Stomach (tissue), 9 donors: ENCODE results near the gene JDP2. TPM values are rescaled to one million over a fixed set of nuclear protein-coding genes. Genes with fewer than 3 reads are reported as not detected.

ENCODE experiments used
- DNase-seq, 2 donors: peaks; one replicate each; pipeline versions ENCODE4 v3.0.0 to v3.0.0-alpha.2; 2013 to 2019
- H3K27ac ChIP-seq, 5 donors: fragments of 200-600 bp in 4 of 5; sonication (generic) in 4 of 5; one replicate each; pipeline ENCODE4 v1.5.1; 2013 to 2019; ENCODE audit warnings: mild to moderate bottlenecking in 1 of 5, moderate library complexity in 1 of 5
- H3K27me3 ChIP-seq, 3 donors: fragments of 200-600 bp; sonication (generic); one replicate each; pipeline ENCODE4 v1.5.1; 2017 to 2019; ENCODE audit warnings: mixed run types in 1 of 3
- H3K36me3 ChIP-seq, 4 donors: fragments of 200-600 bp; sonication (generic); 1 replicate in 3 of 4; 2 replicates in 1 of 4; pipeline ENCODE4 v1.5.1; 2016 to 2019
- H3K4me1 ChIP-seq, 4 donors: fragments of 200-600 bp; sonication (generic); one replicate each; pipeline ENCODE4 v1.5.1; 2016 to 2019
- H3K4me3 ChIP-seq, 4 donors: fragments of 200-600 bp; sonication (generic) in 3 of 4; one replicate each; pipeline ENCODE4 v1.5.1; 2016 to 2019; ENCODE audit warnings: mild to moderate bottlenecking in 1 of 4
- H3K9me3 ChIP-seq, 4 donors: fragments of 200-600 bp; sonication (generic); one replicate each; pipeline ENCODE4 v1.5.1; 2016 to 2019
- EP300 ChIP-seq: sonication (generic); formaldehyde crosslinking; IDR thresholded peaks from one replicate; pipeline ENCODE4 v1.6.1; 2017; ENCODE audit warnings: antibody characterized with exemption
- POLR2A ChIP-seq, 4 donors: fragments of 450-650 bp; IDR thresholded peaks; one replicate each; pipeline ENCODE4 v1.6.1; 2016; ENCODE audit warnings: antibody characterized with exemption in 4 of 4, control low read depth in 2 of 4, mild to moderate bottlenecking in 1 of 4, moderate library complexity in 1 of 4
- POLR2AphosphoS5 ChIP-seq, 3 donors: sonication (generic); formaldehyde crosslinking; IDR thresholded peaks; one replicate each; pipeline ENCODE4 v1.6.1; 2016; ENCODE audit warnings: antibody characterized with exemption in 3 of 3
- WGBS, 5 donors: extraction: QIAGEN DNeasy Blood & Tissue Kit in 3 of 5; methylation state at CpG; one replicate each; pipeline versions ENCODE4 v1.1.5 to v1.1.7; 2013 to 2018; 5-methylcytosine and 5-hydroxymethylcytosine counted together
- intact Hi-C: fragments of 100-400 bp; cut with DNase I; formaldehyde crosslinking; loops from one replicate; pipeline ENCODE4 v1.15.1; 2023; ENCODE audit warnings: low total_unique reads
- polyA plus RNA-seq, 3 donors: library from polyadenylated mRNA; stranded (reverse); fragments of 200-250 nt; gene quantifications; one replicate each; pipeline ENCODE4 v1.2.3, GENCODE V29; 2013
- total RNA-seq, 5 donors: library from RNA; depleted of rRNA; stranded (reverse); fragments of >200 nt; gene quantifications; one replicate each; pipeline versions ENCODE4 v1.1.0 to v1.2.3, GENCODE V29; 2014 to 2016
- TF ChIP-seq, protein P1 (sequence below), 7 experiments: fragments of 450-650 bp in 4 of 7; fragments of 200-600 bp in 3 of 7; sonication (generic) in 3 of 7; IDR thresholded peaks; one replicate each; pipeline ENCODE4 v1.5.1; 2016 to 2019; ENCODE audit warnings: antibody characterized with exemption in 7 of 7, control low read depth in 2 of 7, mild to moderate bottlenecking in 1 of 7
- donor health status: healthy with polysubstance abuse.
- donor health status: Bipolar disorder and iron deficiency.
- donor health status: healthy.

JDP2 gene
- total and polyA plus RNA-seq, 8 donors, result 10.3 to 145 (median 31.6) TPM

DNA sequence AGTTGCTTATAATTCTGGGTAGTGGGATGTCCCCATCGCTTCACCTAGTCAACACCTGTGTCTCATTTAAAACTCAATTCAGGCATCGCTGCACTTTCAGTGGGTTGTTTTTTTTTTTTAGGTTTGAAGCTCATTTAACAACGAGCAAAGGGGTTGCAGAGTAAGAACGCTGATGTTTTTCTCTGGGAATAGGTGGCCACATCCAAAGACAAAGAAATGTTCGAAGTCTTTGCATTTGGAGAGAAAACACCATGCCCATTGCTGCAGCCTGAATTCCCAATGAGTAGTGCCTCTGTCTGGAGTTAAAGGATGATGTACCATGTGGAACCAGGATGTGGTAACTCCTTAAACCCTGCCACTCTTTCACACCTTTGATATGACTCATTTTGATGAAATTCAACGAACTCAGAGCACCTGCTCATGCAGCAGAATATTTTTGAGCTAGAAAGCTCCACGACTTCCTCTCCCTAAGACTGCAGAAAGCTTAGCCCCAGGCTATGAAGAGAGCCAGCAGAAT is 59.4 kb downstream of the JDP2 start:
- Histone ChIP-seq H3K4me1 (peaks cover 0 to 8% (median 0%) of the 10 kb centered on the region in 4 donors), H3K27me3 (no peaks in the 10 kb centered on the region), H3K9me3 (no peaks in the 10 kb centered on the region), H3K4me3 (no peak overlapping the region), H3K27ac (no peak overlapping the region), H3K36me3 (no peaks in the 10 kb centered on the region)
- WGBS, 5 donors, result 68 to 75% (median 72%) methylated on average over 7 of the region's 7 CpGs
- DNase-seq, result no peak
- TF ChIP-seq POLR2AphosphoS5 (IDR thresholded peaks at IDR 0.05) (no peak), EP300 (no peak), POLR2A (IDR thresholded peaks at IDR 0.05) (no peak)
- TF ChIP-seq, protein P1, sequence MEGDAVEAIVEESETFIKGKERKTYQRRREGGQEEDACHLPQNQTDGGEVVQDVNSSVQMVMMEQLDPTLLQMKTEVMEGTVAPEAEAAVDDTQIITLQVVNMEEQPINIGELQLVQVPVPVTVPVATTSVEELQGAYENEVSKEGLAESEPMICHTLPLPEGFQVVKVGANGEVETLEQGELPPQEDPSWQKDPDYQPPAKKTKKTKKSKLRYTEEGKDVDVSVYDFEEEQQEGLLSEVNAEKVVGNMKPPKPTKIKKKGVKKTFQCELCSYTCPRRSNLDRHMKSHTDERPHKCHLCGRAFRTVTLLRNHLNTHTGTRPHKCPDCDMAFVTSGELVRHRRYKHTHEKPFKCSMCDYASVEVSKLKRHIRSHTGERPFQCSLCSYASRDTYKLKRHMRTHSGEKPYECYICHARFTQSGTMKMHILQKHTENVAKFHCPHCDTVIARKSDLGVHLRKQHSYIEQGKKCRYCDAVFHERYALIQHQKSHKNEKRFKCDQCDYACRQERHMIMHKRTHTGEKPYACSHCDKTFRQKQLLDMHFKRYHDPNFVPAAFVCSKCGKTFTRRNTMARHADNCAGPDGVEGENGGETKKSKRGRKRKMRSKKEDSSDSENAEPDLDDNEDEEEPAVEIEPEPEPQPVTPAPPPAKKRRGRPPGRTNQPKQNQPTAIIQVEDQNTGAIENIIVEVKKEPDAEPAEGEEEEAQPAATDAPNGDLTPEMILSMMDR (IDR thresholded peaks at IDR 0.05), result no peak
- intact Hi-C loops, result loop anchor here (10.0 kb wide), 1 partner anchor 362 kb away; the partner anchor contains the start of gene NEK9

DNA sequence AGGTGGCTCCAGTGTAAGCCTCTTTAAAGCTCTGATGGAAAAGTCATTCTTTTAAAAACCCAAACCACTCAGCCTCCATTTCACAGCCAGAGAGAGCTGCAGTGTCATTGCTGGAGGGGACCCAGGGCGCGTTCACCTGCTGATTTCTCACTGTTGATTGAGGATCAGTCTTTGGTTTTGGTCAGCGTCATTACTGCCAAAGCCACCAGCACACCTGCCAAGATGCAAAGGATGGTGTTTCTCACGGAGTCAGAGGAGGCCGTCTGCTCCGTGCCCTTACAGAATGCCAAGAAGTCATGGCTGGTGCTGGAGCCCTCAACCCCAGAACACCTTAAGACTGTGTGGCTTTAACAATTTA is 61.6 kb downstream of the JDP2 start:
- Histone ChIP-seq H3K27ac (no peak overlapping the region), H3K4me1 (peaks cover 0 to 8% (median 0%) of the 10 kb centered on the region in 4 donors), H3K36me3 (no peaks in the 10 kb centered on the region), H3K4me3 (no peak overlapping the region), H3K27me3 (no peaks in the 10 kb centered on the region), H3K9me3 (no peaks in the 10 kb centered on the region)
- TF ChIP-seq, protein P1 (IDR thresholded peaks at IDR 0.05), result no peak
- TF ChIP-seq POLR2AphosphoS5 (IDR thresholded peaks at IDR 0.05) (no peak), EP300 (no peak), POLR2A (IDR thresholded peaks at IDR 0.05) (no peak)
- DNase-seq, result no peak
- intact Hi-C loops, result loop anchor here (10.0 kb wide), 1 partner anchor 365 kb away; the partner anchor contains the start of gene NEK9
- WGBS, 5 donors, result 80 to 86% (median 85%) methylated on average over 6 of the region's 6 CpGs

DNA sequence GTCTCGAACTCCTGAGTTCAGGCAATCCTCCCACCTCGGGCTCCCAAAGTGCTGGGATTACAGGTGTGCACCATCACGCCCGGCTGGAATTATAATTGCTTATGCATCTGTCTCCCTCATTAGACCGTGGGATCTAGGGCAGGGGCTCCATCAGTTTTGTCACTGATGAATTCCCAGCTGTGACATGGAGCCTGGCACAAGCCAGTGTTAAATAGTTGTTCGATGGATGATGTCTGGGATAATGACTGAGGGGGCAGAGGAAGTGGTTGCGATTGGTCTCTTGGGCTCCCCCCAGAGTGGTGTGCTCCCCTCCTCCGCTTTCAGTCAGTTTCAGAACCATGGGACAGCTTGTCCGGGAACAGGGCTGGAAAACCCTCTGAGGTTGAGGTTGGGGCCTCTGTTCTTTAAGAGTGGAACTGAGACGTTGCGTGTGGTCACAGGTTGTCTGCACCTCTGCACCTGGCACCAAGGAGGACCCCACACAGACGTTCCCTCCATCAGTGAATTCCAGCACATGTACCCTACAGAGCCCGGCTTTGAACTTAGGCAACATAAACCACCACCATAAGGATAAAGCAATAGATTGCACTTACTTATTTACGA is 63.7 kb downstream of the JDP2 start:
- DNase-seq, result no peak
- WGBS, 5 donors, result 81 to 86% (median 84%) methylated on average over 14 of the region's 14 CpGs
- TF ChIP-seq EP300 (no peak), POLR2AphosphoS5 (IDR thresholded peaks at IDR 0.05) (no peak), POLR2A (IDR thresholded peaks at IDR 0.05) (no peak)
- TF ChIP-seq, protein P1 (IDR thresholded peaks at IDR 0.05), result no peak

GRCh38 chr14:75492832-75493591 is 65.2 kb downstream of the JDP2 start:
- no peaks in the 10 kb centered on the region for H3K27me3 ChIP-seq
- H3K36me3 ChIP-seq, result no peaks in the 10 kb centered on the region
- H3K4me1 ChIP-seq, result peaks cover 0 to 8% (median 0%) of the 10 kb centered on the region in 4 donors
- 86 to 94% (median 90%) methylated on average over 9 of the region's 9 CpGs for WGBS, 5 donors
- no peak for TF ChIP-seq POLR2AphosphoS5 (IDR thresholded peaks at IDR 0.05)
- TF ChIP-seq EP300, result no peak
- TF ChIP-seq, protein P1 (IDR thresholded peaks at IDR 0.05), result no peak
- TF ChIP-seq POLR2A (IDR thresholded peaks at IDR 0.05), result no peak
- no peak overlapping the region for H3K4me3 ChIP-seq
- no peaks in the 10 kb centered on the region for H3K9me3 ChIP-seq
- intact Hi-C loops, result loop anchor here (5.0 kb wide), 1 partner anchor 186 kb away; no protein-coding TSS in a partner anchor
- H3K27ac ChIP-seq, result no peak overlapping the region
- no peak for DNase-seq

More for the DNA sequence above, 63.7 kb downstream of the JDP2 start:
- H3K4me1 ChIP-seq, result peaks cover 0 to 8% (median 0%) of the 10 kb centered on the region in 4 donors
- H3K9me3 ChIP-seq, result no peaks in the 10 kb centered on the region
- no peak overlapping the region for H3K4me3 ChIP-seq
- H3K36me3 ChIP-seq, result no peaks in the 10 kb centered on the region
- H3K27ac ChIP-seq, result no peak overlapping the region
- intact Hi-C loops, result loop anchor here (5.0 kb wide), 1 partner anchor 184 kb away; no protein-coding TSS in a partner anchor
- H3K27me3 ChIP-seq, result no peaks in the 10 kb centered on the region
